Heart right ventricle (tissue), 16 donors: ENCODE results near the gene SYNE1. TPM values are rescaled to one million over a fixed set of nuclear protein-coding genes. Genes with fewer than 3 reads are reported as not detected.
"Not testable (repeated sequence)": the region's sequence is repeated elsewhere in the genome, so short reads cannot be mapped to it uniquely, and the experiment has no call there.

Source experiments
- ATAC-seq, 8 donors: fragments of 200-7000 bp; cut with Tn5 transposase; one replicate each; pipeline ENCODE4 v1.9.1; 2020; ENCODE audit warnings: mild to moderate bottlenecking in 8 of 8, moderate library complexity in 8 of 8, moderate number of reproducible peaks in 1 of 8
- DNase-seq, 2 donors: peaks; one replicate each; pipeline ENCODE4 v3.0.0-alpha.2; 2020
- H3K27ac ChIP-seq, 10 donors: fragments of 200-600 bp; sonication (generic) in 2 of 10; one replicate each; pipeline versions ENCODE4 v1.5.0 to v1.8.0; 2020 to 2022; ENCODE audit warnings: mild to moderate bottlenecking in 3 of 10
- H3K27me3 ChIP-seq, 7 donors: fragments of 200-600 bp; one replicate each; pipeline ENCODE4 v1.8.0; 2021 to 2022; ENCODE audit warnings: mild to moderate bottlenecking in 2 of 7
- H3K36me3 ChIP-seq, 9 donors: fragments of 200-600 bp; sonication (generic) in 1 of 9; one replicate each; pipeline versions ENCODE4 v1.5.0 to v1.8.0; 2020 to 2022; ENCODE audit warnings: mild to moderate bottlenecking in 2 of 9
- H3K4me1 ChIP-seq, 9 donors: fragments of 200-600 bp; sonication (generic) in 1 of 9; one replicate each; pipeline versions ENCODE4 v1.5.0 to v1.8.0; 2020 to 2022; ENCODE audit warnings: mild to moderate bottlenecking in 4 of 9
- H3K4me3 ChIP-seq, 10 donors: fragments of 200-600 bp; sonication (generic) in 2 of 10; one replicate each; pipeline versions ENCODE4 v1.5.0 to v1.8.0; 2020 to 2022; ENCODE audit warnings: mild to moderate bottlenecking in 7 of 10, moderate library complexity in 2 of 10
- H3K9me3 ChIP-seq, 11 donors: fragments of 200-600 bp in 10 of 11; sonication (generic) in 2 of 11; one replicate each; pipeline versions ENCODE4 v1.5.0 to v1.8.0; 2013 to 2022; ENCODE audit warnings: mild to moderate bottlenecking in 2 of 11, control low read depth in 1 of 11, moderate library complexity in 1 of 11
- CTCF ChIP-seq, 9 donors: fragments of 200-600 bp; sonication (generic) in 2 of 9; IDR thresholded peaks; one replicate each; pipeline versions ENCODE4 v1.5.0 to v1.8.0; 2021 to 2022; ENCODE audit warnings: antibody characterized with exemption in 9 of 9, mild to moderate bottlenecking in 5 of 9, moderate library complexity in 1 of 9
- WGBS, 2 donors: extraction: QIAGEN DNeasy Blood & Tissue Kit; methylation state at CpG; one replicate each; pipeline ENCODE4 v1.1.7; 2013; ENCODE audit warnings: inconsistent platforms in 1 of 2; 5-methylcytosine and 5-hydroxymethylcytosine counted together
- intact Hi-C, 10 donors: fragments of 100-400 bp; cut with DNase I; formaldehyde crosslinking; loops; one replicate each; pipeline versions ENCODE4 v1.11.1 to v1.14.2; 2022
- polyA plus RNA-seq, 2 donors: library from polyadenylated mRNA; stranded (reverse); fragments of 200-250 nt; gene quantifications; one replicate each; pipeline ENCODE4 v1.2.3, GENCODE V29; 2013
- total RNA-seq, 10 donors: library from RNA; stranded (reverse); fragmentation: NEBNext Ultra II Directional in 3 of 10; extraction: Animal tissue kit (Norgen Biotek cat#: 25700) in 3 of 10; gene quantifications; one replicate each; pipeline versions ENCODE4 v1.2.1 to v1.2.4, GENCODE V29; 2021 to 2023
- donor health status: Arrhythmogenic right ventricular cardiomyopathy.
- donor health status: ischemic (EF 13 %, LVEDD 7.1; RV severe dilation, severe dysfunction).
- donor health status: healthy with polysubstance abuse.
- donor health status: DM: no; HTN: yes; CAD: no.
- donor health status: DM: no; HTN: no; CAD: no.
- donor health status: ischemic (EF 25% LVEDD 6.9; RV normal size, moderate dysfunction).
- donor health status: ischemic (EF 25% LVEDD 5.7; RV mildly dilated, moderate dysfunction).
- donor health status: healthy.
- donor health status: DM: yes; HTN: yes; CAD: no.
- donor health status: Ischemic cardiomyopathy.
- donor health status: ischemic (EF 35%, LVEDD 5.7; RV mildly dilated, moderate dysfunction).
- donor health status: nonischemic (EF 11% LVEDD 7.7; RV severe dilation, severe dysfunction).
- donor health status: DM: yes; HTN: yes; CAD: no.
- donor health status: PGD.
- donor health status: ischemic (EF 29% LVEDD 5.4; RV normal size, mild dysfunction).
- donor health status: nonischemic (EF 23%, LVEDD 6.1; RV moderate dilation, normal function).

Gene SYNE1
- total and polyA plus RNA-seq, 12 donors, result 18.9 to 176 (median 126) TPM

DNA sequence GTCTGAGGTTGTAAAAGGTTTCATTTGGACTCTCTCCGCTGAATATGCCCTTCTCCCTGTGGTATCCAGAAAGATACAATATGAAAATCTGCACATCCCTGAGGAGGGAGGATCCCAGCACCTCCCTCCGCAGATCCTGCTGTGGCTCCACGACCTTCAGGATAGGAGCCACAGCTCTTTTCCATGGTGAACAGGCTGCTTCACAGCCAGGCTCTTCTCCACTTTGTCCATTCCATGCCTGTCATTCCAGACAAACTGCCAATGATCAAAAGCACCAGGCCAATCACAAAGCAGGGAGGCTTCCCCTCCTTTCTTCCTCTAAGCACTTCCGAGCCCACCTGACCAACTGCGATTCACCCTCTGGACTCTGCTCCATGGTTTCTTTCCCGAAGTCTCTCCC, 489.9 kb downstream of the SYNE1 start:
- Histone ChIP-seq H3K36me3 (peaks cover 0 to 100% (median 79%) of the 10 kb centered on the region in 9 donors), H3K27me3 (no peaks in the 10 kb centered on the region), H3K27ac (peak overlapping the region in 6 of 10 donors; percentile 17 to 66 (median 35)), H3K4me3 (no peak overlapping the region), H3K4me1 (peaks cover 0 to 36% (median 10%) of the 10 kb centered on the region in 9 donors), H3K9me3 (no peaks in the 10 kb centered on the region)
- intact Hi-C loops, result loop anchor here in 1 of 10 donors (10.0 kb wide), 1 partner anchor 118 kb away; no protein-coding TSS in a partner anchor
- 74 to 79% methylated on average over 6 of the region's 6 CpGs for WGBS, 2 donors
- ATAC-seq (peak in 5 of 8 donors; percentile 33 to 68 (median 38)), DNase-seq (no peak)
- TF ChIP-seq CTCF (IDR thresholded peaks at IDR 0.05), result no peak

DNA sequence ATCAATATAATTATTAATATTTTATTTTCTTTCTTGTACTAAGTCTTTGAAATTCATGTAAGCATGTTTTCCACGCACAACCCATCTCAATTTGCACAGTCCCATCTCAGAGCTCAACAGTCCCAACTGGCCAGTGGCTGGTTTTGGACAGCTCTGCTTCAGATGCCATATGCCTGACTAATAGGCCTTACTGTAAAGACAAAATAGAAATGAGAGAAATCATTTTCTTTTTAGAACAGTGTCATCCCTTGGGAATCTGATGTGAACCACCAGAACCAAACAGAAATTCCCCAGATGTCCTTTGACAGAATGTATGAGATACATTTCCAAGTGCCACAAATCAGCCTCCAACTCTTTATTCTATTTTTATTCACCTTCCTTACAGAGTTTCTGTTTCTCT, 490.8 kb downstream of the SYNE1 start:
- Histone ChIP-seq H3K4me3 (no peak overlapping the region), H3K9me3 (no peaks in the 10 kb centered on the region), H3K36me3 (peaks cover 0 to 100% (median 76%) of the 10 kb centered on the region in 9 donors), H3K27me3 (no peaks in the 10 kb centered on the region), H3K27ac (peak overlapping the region in 3 of 10 donors; percentile 6 to 66 (median 39)), H3K4me1 (peaks cover 0 to 36% (median 10%) of the 10 kb centered on the region in 9 donors)
- 76 to 82% methylated on average over 1 of the region's 1 CpG for WGBS, 2 donors
- DNase-seq (no peak), ATAC-seq (peak in 6 of 8 donors; percentile 31 to 63 (median 43))
- intact Hi-C loops, result loop anchor here in 1 of 10 donors (10.0 kb wide), 1 partner anchor 118 kb away; no protein-coding TSS in a partner anchor
- no peak for TF ChIP-seq CTCF (IDR thresholded peaks at IDR 0.05)

- intact Hi-C loops, result loop anchor here in 1 of 10 donors (10.0 kb wide), 1 partner anchor 121 kb away; no protein-coding TSS in a partner anchor
- ATAC-seq (no peak), DNase-seq (no peak)
- no peak overlapping the region for H3K4me3 ChIP-seq
- H3K4me1 ChIP-seq, result peaks cover 0 to 32% (median 10%) of the 10 kb centered on the region in 9 donors
- peaks cover 3 to 100% (median 70%) of the 10 kb centered on the region in 9 donors for H3K36me3 ChIP-seq
- 86% methylated on average over 11 of the region's 11 CpGs for WGBS, 2 donors
- TF ChIP-seq CTCF (IDR thresholded peaks at IDR 0.05), result no peak
- no peaks in the 10 kb centered on the region for H3K9me3 ChIP-seq
- no peaks in the 10 kb centered on the region for H3K27me3 ChIP-seq
- peak overlapping the region in 4 of 10 donors; percentile 7 to 67 (median 27) for H3K27ac ChIP-seq
Measured at GRCh38 chr6:152143359-152143758, 493.8 kb downstream of the SYNE1 start.

DNA sequence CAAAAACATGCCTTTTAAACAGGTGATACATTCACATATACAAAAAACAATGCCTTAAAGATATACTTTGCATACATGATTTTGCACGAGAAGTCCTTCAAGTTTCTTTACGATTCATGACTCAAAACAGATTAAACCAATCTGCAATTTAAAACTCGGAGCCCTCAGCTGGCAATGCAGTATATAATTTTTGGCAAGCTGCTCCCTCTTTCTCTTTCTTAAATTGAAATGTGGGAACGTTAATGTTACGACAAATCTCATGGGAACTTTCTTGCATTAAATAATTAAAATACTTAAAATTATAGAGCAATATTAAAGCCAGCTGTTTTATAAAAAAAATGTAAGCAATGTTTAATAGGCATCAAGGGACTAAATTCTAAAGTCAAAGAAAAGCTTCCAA, 495.1 kb downstream of the SYNE1 start:
- no peak for DNase-seq
- ATAC-seq, result no peak
- no peaks in the 10 kb centered on the region for H3K9me3 ChIP-seq
- H3K36me3 ChIP-seq, result peaks cover 3 to 100% (median 68%) of the 10 kb centered on the region in 9 donors
- peak overlapping the region in 1 of 10 donors; percentile 1 for H3K27ac ChIP-seq
- intact Hi-C loops, result loop anchor here in 1 of 10 donors (10.0 kb wide), 1 partner anchor 123 kb away; no protein-coding TSS in a partner anchor
- H3K27me3 ChIP-seq, result no peaks in the 10 kb centered on the region
- peaks cover 0 to 24% (median 6%) of the 10 kb centered on the region in 9 donors for H3K4me1 ChIP-seq
- no peak overlapping the region for H3K4me3 ChIP-seq
- TF ChIP-seq CTCF (IDR thresholded peaks at IDR 0.05), result no peak
- WGBS, 2 donors, result 59 to 62% methylated on average over 5 of the region's 5 CpGs

GRCh38 chr6:152138344-152138743, 498.8 kb downstream of the SYNE1 start:
- not testable (repeated sequence) for H3K9me3 ChIP-seq, ATAC-seq, H3K4me3 ChIP-seq, H3K4me1 ChIP-seq, DNase-seq, H3K27ac ChIP-seq, H3K27me3 ChIP-seq
- intact Hi-C loops, result loop anchor here in 2 of 10 donors (10.0 kb wide), 2 partner anchors 126 to 464 kb away; no protein-coding TSS in a partner anchor
- WGBS, 2 donors, result 92 to 94% methylated on average over 6 of the region's 6 CpGs
- H3K36me3 ChIP-seq, result peaks cover 3 to 100% (median 85%) of the 10 kb centered on the region in 9 donors
